CD4-positive, alpha-beta T cell treated with Interferon gamma for 1 hour (primary cell): ENCODE results near the gene STBD1.
"Not testable (repeated sequence)": the region's sequence is repeated elsewhere in the genome, so short reads cannot be mapped to it uniquely, and the experiment has no call there.

Source experiments
- DNase-seq: peaks from one replicate; pipeline ENCODE4 v3.0.0-alpha.2; 2020

STBD1 gene

DNA sequence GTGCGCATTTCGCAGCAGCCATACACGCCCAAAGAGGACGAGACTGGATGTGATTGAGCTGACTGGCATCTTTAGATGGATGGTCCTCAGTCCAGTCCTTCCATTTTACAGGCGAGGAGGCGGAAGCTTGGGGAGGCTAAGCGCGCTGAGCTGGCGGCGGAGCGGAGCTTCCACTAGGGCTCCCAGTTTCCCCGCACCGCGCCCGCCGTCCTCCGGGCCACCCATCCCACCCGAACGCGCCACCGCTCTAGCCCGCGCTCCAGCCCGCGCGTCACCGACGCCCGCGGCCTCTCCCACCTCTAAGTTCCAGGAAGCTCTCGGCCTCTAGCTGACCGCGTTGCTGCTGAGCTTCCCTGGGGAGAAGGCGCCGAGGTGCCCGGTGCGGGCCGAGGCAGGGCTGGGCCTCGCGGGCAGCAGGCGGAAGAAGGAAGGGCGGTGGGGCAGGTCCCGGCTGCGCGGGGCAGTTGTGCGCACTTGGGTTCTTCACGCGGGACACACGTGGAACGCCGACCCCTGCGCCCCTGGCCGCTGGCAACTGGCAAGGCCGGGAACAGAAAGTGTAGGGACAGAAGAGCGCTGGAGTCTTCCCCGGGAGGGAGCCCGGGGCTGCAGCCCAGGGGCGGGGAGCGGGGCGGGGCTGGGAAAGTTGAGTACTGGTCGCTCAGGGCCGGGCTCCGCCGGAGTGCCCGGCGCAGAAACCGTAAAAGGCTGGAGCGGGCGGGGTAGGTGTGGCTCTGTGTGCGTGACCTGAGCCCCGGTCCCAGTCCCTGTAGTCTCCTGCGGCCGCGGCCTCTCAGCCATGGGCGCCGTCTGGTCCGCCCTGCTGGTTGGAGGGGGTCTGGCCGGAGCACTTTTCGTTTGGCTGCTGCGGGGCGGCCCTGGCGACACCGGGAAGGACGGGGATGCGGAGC, at the start of gene STBD1:
Gene STBD1 (plus strand): TSS at position 763 of the 911 bp plus-strand sequence. CDS start 37 bp downstream, at position 800.
- DNase-seq: peak; percentile 28

DNA sequence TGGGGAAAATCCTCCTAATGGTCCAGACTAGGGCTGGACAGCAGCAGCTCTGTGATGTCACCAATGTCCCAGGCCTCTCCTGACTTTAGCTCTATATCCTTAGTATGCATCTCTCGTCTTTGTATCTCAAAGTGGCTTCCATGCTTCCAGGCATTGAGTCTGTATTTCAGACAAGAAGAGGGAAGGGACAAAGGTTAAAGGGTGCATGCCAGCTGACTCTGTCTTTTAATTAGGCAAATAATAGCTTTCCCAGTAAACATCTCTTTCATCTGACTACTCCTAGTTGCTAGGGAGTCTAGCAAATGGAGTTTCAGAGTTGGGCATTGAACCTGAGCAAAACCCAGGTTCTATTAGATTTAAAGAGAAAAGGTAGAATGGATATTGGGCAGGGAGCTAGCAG, 49.6 kb upstream of the STBD1 start:
- DNase-seq: no peak

DNA sequence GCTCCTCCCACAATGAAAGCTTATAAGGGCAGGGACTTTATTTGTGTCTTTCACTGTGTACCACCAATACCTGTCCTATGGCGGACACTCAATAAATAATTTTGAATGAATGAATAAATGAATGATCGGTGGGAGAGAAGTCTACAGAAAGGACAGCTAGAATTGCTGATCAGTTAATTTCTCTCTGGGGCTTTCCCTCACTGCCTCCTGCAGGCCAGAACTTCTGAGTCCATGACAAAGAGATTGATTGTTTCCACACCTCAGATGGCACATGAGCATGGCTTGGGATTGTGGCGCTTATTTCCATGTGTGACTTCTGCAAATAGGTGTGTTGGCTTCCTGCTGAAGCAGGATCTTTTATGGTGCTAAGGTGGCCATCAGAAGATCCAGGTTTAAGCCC, 48.7 kb upstream of the STBD1 start:
- no peak for DNase-seq

DNA sequence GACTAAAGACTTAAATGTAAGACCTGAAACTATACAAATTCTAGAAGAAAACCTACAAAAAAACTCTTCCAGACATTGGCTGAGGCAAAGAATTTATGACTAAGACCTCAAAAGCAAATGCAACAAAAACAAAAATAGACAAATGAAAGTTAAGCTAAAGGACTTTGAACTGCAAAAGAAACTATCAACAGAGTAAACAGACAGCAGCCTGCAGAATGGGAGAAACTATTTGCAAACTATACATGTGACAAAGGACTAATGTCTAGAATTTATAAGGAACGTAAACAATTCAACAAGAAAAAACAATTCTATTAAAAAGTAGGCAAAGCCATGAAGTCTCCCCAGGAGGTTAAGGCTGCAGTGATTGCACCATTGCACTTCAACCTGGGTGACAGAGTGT, 46.0 kb upstream of the STBD1 start:
- no peak for DNase-seq

DNA sequence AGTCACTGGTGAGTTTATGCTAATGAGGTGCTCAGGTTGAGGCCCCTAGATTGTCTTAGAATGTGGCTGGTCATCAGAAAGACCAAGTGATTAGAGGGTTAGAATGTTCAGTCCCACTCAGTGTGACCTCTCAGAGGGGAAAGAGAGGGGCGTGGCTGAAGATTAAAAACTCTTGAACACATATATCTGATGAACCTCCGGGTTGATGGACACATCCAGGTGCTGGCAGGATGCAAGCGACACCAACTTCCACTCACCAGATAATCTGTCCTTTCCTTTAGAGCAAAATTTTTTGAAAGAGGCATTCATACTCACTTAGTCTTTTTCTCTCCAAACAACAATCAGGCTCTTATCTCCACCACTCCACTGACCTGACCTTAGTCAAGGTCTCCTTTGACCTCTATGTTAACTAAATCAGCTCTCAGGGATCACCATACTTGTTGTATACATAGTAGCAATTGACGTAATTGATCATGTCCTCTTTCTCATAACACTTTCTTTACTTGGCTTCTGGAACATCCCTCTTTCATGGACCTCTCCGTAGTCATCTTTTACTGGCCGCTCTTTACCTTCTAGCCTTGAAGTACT, 40.8 kb upstream of the STBD1 start:
- DNase-seq: no peak

DNA sequence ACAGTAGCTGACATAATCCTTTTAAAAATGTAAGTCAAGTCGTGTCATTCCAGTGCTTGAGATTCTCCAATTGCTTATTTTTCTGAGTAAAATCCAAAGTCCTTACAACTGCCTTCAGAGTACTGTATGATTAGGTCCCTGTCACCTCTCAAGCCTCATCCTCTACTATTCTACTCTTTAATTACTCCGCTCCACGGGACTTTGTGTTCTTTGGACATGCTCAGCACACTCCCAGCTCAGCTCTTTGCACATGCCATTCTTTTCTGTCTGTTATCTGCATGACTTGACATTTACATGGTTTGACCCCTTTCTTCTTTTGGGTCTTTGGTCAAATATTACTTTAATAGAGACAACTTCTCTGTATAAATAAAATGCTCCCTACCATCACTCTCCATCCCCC, 39.9 kb upstream of the STBD1 start:
- no peak for DNase-seq

DNA sequence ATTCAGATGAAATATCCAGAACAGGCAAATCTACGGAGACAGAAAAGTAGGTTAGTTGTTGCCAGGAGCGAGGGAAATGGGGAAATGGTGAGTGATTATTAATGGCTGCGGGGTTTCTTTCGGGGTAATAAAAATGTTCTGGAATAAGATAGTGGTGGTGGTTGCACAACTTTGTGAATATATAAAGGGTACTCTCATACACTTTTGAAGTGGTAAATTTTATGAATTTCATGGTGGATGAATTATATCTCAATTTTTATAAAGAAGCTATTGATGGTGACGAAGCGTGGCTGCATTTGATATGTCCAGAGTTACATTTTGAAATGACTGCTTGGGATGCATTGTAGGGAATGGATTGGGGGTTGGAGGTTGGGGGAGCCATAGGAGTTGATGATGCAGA, 38.7 kb upstream of the STBD1 start:
- no peak for DNase-seq

DNA sequence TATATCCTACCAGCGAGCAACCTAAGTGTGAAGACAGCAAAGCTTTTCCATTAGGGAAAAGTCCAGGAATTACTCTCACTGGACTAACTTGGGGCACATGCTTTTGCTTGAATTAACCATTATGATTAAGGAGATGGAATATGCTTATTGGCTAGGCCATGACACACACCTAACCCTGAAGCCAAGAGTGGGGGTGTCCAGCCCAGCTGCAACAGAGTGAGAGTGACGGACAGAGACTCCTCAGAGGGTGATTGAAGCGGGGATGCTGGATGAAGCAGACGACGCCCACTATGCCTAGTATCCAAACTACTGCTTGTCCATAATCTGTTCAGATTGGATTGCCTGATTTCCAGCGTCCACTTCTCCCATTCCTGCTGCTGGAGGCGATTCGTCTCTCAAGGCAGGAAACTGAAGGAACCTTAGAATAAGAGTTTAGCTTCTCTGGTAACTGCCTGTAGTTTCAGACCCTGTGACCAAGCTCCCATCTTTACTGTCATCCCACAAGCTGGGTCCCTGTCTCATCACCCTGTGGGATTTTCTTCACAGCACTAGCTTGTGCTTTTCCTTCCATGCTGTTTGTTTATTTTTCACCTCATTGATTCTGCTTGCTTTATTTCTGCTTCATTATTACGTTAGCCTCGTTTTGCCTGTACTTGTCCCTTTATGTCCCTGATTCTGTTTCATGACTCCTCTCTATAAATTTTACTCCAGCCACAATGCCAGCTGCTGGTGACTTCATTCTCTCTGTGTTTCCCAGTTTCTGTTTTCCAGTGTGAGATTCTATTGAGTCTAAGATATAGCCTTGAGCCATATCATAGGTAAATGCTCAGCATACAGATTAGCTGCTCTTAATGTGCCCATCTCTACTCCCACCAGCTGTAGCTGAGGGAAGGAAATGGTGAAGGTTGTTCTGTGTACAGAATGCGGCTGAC, 36.0 kb upstream of the STBD1 start:
- DNase-seq: no peak

DNA sequence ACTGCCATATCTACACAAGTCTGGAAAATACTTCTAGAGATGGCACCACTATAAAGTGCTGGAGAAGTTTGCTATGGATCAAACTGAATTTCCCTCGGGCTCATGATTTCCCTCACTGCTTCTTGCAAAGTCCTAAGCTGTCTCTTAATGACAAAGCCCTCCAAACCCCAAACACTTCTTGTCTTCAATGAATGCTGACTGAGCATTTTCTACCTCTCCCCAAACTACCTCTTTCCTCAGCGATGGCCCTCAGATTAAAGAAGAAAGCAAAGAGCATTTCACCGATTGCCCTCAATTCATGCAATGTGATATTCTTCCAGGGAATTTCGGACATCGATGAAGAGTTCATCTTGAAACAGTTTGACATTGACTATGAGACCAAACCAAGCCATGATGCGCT, 35.3 kb upstream of the STBD1 start:
- DNase-seq: no peak

DNA sequence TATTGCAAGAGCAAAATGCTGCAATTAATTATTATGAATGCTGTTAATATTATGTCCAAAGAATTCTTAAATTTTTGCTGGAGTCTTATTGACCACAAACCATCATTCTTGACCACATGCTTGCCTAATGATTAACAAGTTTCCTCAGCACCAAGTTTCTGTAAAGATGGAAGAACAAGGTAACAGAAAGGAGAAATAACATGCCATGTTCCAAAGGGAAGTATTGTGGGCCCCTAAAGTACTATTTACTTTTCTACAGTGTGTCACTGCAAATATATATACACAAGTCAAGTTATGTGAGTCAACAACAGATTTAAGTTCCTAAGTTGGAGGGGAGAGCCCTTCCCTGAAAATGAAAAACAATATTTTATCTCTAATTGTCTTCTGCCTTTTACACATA, 34.5 kb upstream of the STBD1 start:
- DNase-seq: no peak

DNA sequence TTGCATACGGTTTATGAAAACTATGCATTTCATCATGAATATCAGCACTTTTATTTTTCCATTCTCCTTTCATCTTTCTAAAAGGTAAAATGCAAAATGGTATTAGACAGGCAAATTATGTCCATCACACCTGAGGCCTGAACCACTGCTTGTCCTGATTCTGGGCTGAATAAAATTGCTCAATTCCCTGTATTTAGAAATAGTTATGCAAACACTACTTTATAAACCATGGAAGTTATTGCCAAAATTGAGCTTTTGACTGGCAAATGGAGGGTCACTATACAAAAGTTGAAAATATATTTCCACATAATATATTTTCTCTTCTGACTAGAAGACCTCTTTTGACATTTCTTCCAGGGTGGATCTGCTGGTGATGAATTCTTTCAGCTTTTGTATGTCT, 34.0 kb upstream of the STBD1 start:
- no peak for DNase-seq

DNA sequence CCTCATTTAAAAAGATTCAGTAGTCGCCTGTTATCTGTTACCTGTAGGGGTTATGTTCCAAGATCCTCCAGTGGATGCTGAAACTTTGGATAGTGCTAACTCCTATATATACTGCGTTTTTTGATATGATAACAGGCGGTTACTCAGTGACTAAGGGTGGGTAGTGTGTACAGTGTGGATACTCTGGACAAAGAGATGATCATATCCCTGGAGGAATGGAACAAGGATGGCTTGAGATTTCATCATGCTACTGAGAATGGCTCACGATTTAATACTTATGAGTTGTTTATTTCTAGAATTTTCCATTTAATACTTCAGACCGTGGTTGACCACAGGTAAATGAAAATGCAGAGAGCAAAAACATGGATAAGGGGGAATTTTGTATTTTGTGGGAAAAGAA, 33.5 kb upstream of the STBD1 start:
- DNase-seq: no peak

DNA sequence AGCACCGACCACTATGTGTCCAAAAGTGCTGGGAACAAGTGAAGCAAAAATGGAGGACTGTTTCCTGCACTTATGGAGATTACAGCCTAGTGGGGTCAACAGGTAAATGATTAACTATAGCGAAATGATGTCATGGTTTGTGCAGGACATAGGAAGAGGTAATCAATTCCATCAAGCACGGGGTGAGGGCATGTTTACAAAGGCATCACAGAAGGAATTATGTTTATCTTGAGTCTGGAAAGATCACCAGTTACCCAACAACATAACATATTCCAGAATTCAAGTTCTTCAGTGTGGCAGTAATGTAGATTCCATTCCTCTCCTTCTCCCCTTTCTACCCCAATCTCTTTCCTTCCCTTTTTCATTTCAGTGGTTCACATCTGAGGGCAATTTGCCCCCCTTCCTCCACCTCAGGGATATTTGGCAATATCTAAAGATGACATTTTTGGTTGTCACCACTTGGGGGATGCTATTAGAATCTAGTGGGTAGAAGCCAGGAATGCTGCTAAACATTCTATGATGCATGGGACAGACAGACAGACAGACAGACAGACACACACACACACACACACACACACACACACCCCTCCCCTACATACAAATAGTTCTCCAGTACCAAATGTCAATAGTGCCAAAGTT, 30.9 kb upstream of the STBD1 start:
- no peak for DNase-seq

DNA sequence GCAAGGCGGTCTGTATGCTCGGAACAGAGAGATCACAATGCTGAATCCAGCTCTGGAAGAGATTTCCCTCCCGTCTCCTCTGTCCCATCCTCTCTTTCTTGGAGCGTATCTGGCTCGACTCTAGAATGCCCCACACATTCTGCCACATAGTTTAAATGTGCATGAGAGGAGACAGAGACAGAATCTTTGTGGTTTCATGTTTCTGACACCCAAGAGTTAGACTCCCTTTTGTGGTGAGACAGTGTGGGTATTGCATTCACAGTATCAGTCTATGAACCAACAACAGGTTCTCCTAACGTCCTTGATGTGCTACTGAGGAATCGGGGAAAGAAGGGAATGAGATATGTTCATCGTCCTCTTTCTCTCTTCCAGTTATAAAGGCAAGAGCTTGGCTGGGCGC, 29.7 kb upstream of the STBD1 start:
- DNase-seq: no peak

DNA sequence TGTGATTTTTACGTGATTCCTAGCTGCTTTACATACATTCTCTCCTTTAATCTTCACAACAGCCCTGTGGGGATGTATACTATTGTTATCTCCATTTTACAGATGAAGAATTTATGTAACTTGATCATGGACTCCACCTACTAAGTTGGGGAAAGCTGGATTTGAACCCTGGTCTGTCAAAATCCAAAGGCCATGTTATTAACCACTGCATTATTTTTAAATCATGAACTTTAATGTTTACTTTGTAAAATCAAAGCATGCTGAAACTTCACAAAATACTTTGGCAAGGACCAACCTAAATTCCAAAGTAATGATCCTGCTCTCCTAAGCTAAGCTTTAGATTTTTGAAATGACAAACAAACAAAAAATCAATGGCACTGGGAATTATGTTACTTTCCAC, 28.9 kb upstream of the STBD1 start:
- DNase-seq: no peak

DNA sequence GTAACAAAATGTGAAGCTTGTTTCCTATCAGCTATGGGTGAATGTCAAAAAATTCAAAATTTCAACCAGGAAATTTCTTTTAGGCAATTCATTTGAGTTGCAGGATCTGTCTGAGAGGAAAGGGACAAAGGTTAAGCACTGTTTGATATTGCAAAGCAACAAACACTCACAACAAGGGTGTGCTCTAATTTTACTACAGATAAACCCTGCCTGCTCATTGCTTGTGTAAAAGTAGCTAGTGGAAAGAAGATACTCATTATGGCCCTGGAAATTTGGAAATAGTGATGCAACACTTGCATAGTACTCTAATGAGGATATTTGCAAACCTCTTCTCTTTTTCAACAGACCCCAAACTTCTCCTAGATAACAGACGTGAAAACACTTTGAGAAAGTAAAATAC, 27.9 kb upstream of the STBD1 start:
- DNase-seq: no peak

DNA sequence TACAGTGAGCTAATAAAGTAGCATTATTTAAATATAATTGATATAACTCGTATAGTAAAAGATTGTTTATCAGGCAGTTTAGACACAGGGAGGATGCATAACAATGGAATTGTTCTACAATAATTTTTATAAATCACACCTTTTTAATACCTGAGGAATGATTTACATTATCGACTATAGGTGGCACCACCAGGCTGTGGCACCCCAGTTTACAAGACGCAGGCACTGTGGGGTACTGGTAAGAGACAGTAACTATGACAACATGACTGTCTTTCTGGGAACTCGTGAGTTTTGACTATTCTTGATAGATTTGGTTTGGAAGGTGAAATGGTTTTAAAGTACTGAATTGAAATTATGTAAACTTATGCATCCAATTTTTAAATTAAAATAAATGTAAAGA, 27.1 kb upstream of the STBD1 start:
- DNase-seq: no peak

DNA sequence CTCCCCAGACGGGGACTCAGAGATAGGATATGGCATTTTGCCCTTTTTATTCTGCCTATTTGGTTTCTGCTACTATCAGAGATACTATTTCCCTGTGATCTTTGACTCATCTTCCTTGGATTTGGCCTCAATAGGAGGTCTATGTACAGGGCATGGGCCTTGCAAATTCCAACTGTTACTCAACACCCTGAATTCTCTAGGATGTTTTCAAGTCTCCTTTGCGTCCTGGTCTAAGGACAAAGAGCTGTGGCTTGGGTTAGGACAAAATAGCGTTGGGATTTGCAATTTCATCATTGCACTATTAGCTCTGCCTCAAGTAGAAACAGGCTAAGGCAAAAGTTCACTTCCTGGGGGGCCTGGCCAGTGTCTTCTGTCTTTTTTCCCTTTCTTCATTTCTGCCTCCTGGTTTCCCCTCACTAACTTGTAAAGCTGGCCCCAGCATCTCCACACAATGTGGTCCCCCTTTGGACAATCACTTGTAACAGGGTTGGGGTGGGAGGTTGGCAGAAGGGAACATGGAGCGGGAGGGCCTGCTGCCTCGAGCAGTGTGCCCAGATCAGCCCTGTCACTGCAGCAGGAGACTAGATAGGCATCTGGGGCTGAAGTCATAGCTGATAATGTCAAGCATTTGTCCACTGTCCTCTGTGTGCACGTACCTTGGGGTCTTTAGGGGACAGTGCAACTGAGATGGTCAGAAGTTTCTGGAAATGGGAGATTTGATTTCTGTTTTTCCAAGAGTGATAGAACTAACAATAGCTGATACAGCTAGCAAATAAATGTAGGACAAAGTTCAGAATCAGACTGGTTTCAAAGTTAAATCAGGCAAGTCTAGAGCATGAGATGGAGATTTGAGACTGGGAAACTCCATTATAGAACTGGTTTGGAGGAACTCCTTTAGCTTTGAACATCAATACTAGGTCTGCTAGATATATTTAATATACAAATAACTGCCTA, 25.8 kb upstream of the STBD1 start:
- DNase-seq: no peak

DNA sequence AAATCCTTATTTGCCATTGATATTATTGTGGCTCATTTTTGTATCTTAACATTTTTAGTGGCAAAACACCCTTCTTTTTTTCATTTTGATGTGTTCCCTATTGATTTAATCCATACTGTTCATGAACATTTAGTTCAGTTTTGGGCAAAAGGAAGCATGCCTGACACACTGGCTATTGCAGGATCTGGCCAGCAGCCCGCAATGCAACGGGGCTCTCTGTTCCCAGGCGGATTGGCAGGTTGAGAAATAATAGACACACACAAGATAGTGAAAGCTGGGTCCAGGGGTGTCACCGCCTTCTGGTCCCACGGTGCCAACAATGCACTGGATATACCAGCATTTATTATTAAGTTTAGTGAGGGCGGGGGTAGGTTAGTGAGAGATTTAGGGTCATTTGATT, 24.9 kb upstream of the STBD1 start:
- not testable (repeated sequence) for DNase-seq

DNA sequence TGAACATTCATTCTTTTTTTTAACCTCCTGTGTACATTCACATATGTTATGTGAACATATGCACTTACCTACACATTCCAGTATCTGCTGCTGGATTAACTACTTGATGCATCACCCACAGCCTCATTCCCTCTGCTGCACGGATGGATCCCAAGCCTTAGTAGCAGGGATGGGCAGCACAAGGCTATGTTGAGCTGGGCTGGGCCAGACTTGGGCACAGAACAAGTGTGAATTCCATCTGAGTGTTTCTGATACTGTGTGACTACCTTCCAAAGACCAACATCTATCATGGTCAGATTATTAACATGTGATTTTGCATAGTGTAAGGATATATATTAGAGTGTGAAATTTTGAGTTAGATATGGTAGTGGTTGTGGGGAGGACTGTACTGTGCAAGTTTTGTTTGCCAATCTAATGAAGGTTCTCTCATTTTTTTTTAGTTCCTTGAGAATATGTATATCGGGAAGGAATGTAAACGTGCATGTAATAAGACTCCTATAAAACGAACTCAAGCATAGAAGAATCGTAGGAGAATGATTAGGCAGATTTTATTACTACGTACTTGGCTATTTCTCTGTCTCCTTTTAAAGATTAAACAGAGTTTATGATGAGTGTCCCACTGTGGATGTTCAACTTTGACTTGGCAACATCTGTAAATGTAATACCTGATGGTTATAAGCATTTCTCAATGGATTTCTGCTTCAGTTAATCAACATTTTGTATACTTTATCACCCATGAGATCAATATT, 23.4 kb upstream of the STBD1 start:
- no peak for DNase-seq

DNA sequence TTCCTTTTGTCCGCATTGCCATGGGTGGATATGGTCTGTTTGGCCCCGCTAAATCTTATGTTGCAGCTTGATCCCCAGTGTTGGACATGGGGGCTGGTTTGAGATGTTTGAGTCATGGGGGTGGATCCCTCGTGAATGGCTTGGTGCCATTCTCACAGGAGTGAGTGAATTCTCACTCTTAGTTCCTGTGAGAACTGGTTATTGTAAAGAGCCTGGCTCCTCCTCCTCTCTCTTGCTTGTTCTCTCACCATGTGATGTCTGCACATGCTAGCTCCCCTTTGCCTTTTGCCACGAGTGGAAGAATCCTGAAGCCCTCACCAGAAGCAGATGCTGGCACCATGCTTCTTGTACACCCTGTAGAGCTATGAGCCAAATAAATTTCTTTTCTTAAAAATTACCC, 22.6 kb upstream of the STBD1 start:
- no peak for DNase-seq
